Epidermal melanocyte (primary cell): Measurements from ENCODE around the gene IGSF21.
"Not testable (repeated sequence)": the region's sequence is repeated elsewhere in the genome, so short reads cannot be mapped to it uniquely, and the experiment has no call there.

Experiments
- DNase-seq: peaks from one replicate; pipeline ENCODE4 v3.0.0; 2011; ENCODE audit warnings: low spot score; ENCODE audit not compliant: insufficient read length

IGSF21 gene

DNA sequence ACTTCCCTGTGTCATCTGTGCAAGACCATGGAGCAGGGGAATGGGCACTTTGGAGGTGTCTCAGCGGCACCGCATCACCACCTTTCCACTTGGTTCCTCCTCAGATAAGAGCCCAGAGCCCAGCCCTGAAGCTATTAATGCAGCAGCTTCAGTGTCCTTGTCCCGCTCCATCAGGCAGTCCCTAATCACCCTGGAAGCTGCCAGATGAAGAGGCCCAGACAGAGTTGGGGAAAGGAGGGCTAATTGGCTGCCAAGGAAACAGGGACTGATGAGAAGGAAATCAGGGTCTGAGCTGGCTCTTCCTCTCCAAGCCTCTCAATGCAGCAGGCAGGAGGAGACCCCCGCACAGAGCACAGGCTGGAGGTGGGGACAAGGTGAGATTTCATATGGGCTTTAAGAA, 290.0 kb downstream of the IGSF21 start:
- DNase-seq, result no peak

- DNase-seq, result no peak
These were observed 291.4 kb downstream of the IGSF21 start for GRCh38 chr1:18398791-18399530.

DNA sequence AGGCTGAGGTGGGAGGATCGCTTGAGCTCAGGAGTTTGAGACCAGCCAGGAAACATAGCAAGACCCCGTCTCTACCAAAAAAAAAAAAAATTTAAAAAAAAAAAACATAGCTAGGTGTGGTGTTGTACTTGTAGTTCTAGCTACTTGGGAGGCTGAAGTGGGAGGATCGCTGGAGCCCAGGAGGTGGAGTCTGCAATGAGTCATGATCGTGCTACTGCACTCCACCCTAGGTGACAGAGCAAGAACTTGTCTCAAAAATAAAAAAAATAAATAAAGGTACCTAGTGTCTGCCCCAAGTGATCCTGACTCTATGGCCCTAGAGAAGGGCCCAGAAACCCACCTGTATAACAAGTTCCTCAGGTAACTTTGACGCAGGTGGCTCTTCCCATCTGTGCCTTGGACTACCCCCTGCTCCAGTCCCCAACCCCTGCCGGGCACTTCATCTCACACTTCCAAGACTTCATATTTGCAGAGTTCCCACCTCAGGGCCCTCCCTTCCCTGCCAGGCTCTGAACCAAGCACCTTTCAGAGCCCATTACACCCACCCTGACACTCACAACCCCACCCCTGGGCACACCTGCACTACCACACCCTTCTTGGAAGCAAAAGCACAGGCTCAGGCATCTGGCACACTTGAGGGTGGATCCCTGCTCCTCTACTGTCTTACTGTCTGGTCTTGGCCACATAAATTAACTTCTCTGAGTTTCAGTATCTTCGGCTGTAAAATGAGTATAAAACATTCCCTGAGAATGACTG, 292.9 kb downstream of the IGSF21 start:
- no peak for DNase-seq

DNA sequence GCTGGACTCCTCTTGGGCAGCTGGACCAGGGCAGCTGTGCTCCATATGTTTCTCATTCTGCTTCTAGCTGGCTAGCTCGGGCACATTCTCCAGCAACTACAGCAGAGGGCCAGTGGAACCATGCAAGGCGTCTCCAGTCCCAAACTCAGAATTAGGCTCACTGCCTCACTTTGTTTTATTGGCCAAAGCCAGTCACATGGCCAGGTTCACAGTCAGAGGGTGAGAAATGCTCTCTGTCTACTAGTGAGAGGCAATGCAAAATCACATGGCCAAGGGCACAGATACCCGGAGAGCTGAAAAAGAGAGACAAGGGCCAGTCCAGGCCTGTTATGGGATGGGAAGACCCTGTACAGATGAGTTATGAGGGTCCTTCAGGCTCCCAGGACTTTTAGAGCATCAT, 294.3 kb downstream of the IGSF21 start:
- DNase-seq, result no peak

DNA sequence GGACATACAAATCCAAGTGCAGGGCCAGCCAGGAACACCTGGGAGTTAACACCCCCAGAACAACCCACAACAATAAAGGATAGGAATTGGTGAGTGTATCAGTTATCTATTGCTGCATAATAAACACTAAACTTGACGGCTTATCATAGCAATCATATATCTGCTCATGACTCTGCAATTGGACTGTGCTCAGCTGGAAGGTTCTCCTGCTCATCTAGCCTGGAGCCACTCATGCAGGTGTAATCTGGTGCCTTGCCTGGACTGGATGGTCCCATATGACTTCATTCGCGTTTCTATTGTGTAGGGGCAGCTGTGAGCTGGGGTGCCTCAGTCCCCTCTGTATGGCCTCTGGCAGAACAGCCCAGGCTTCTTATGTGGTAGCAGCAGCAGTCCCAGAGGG, 296.9 kb downstream of the IGSF21 start:
- no peak for DNase-seq

DNA sequence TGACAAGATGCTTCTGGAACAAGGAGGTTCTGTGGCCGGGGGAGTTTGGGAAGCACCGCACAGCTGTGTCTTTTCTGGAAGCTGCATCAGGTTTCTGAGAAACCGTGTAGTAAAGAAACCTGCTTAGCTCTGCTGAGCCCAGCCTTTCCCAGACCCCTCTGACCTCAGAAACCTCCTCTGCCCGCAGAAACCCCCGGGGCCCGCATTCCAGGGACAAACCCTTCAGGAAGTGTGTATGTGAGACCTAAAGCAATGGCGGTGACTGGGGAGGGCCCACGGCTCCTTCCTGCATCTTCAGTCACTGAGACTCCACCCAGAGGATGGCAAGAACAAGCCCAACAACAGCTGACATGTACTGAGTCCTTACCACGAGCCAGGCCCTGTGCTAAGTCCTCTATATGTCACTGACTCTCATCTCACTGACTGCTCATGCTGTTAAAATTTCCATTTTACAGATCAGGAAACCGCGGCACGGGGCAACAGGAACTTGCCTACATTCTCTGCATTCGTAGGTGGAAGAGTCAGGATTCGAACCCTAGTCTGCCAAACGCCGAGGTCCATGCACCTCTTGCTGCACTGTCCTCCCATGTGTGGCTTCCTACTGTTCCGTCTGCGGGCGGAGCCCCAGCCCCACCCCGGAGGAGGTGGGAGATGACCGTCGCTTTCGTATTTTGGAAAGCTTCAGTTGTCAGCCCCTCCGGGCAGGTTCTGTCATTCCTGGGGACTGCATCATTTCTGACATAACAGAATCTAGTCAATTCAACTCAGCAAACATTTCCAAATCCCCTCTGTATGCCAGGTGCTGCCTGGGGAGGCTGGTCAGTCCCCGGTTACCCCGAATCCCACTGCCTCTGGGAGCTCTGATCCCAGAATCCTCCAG, 299.8 kb downstream of the IGSF21 start:
- no peak for DNase-seq

- DNase-seq, result no peak
These were observed 301.2 kb downstream of the IGSF21 start for GRCh38 chr1:18408656-18409370.

GRCh38 chr1:18409609-18410237, 302.1 kb downstream of the IGSF21 start:
- no peak for DNase-seq

DNA sequence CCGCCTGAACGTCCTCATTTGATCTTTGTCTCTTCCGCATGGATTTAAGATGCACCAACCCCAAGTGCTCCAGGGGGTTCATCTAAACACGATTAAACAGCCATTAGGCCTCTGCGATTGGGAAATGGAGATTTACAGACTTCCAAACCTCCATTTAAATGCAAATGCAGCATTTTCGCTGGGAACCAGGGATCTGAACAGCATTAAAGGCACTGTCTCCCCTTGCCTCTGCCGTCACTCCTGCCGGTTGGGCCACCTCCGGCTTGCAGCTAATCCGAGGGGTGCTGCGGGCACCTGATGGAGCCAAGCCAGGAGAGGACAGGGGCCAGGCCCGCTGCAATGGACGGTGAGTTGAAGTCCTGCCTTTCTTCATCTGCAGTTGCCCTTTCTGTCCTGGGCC, 302.8 kb downstream of the IGSF21 start:
- no peak for DNase-seq

- DNase-seq, result no peak
These were observed 303.7 kb downstream of the IGSF21 start for GRCh38 chr1:18411321-18411720.

GRCh38 chr1:18411820-18412641, 304.4 kb downstream of the IGSF21 start:
- DNase-seq, result no peak

- no peak for DNase-seq
These were observed 305.3 kb downstream of the IGSF21 start for GRCh38 chr1:18412882-18413353.

- DNase-seq, result no peak
These were observed 306.1 kb downstream of the IGSF21 start for GRCh38 chr1:18413541-18414305.

GRCh38 chr1:18414321-18414720, 306.7 kb downstream of the IGSF21 start:
- no peak for DNase-seq

GRCh38 chr1:18414872-18415447, 307.4 kb downstream of the IGSF21 start:
- DNase-seq, result no peak

DNA sequence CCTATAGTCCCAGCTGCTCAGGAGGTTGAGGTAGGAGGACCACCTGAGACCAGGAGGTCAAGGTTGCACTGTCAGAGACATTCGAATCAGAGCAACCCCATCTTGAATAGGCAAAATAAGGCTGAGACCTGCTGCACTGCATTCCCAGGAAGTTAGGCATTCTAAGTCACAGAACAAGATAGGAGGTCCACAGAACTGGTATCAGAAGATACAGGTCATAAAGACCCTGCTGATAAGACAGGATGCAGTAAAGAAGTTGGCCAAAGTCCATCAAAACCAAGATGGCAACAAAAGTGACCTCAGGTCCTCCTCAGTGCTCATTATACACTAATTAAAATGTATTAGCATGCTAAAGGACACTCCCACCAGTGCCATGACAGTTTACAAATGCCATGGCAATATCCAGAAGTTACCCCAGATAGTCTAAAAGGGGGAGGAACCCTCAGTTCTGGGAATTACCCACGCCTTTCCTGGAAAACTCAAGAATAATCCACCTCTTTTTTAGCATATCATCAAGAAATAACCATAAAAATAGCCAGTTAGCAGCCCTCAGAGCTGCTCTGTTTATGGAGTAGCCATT, 307.9 kb downstream of the IGSF21 start:
- no peak for DNase-seq

DNA sequence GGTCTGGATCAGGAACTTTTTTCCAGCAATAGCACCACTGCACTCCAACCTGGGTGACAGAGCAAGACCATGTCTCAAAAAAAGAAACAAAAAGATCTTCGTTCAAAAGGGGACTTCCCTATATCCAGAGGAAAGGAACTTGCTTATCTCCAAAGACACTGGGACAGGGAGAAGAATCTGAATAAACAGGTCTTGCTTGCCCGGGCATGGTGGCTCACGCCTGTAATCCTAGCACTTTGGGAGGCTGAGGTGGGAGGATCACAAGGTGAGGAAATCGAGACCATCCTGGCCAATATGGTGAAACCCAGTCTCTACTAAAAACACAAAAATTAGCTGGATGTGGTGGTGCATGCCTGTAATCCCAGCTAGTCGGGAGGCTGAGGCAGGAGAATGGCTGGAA, 308.5 kb downstream of the IGSF21 start:
- not testable (repeated sequence) for DNase-seq
